NCI-H524 treated with DMSO at 0.1 percent for 48 hours (cell line): ENCODE data around the gene MS4A12.
"Not testable (repeated sequence)": the region's sequence is repeated elsewhere in the genome, so short reads cannot be mapped to it uniquely, and the experiment has no call there.

Experiments
- DNase-seq: peaks from one replicate; lab custom pipeline; 2025; lab: John Stamatoyannopoulos, UW

MS4A12 gene

DNA sequence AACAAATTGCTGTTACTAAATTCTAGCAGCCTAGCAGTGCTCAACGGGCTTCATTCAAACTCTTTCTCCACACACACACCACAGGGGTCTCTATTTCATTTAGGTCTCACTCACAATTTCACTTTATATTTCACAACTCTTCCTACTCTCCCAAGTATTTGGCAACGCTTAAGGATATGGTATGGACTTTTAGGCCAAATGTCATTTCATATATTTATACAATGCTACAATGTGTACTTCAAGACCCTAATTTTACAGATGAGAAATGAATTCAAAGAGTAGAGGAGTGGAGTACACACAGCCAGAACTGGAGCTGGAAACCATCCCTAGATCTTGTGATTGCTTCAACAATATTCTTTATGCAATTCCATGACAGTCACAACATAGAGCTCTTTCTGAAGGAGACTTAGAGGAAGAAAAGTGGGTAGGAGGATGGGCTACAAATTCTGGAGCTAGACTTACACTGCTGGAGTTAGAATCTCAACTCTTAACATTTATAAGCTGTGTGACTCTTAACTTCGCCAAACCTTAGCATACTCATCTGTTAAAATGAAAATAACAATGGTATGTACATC is 20.2 kb downstream of the MS4A12 start:
- DNase-seq = no peak

- no peak for DNase-seq
These were observed 21.2 kb downstream of the MS4A12 start for GRCh38 chr11:60513496-60514460.

DNA sequence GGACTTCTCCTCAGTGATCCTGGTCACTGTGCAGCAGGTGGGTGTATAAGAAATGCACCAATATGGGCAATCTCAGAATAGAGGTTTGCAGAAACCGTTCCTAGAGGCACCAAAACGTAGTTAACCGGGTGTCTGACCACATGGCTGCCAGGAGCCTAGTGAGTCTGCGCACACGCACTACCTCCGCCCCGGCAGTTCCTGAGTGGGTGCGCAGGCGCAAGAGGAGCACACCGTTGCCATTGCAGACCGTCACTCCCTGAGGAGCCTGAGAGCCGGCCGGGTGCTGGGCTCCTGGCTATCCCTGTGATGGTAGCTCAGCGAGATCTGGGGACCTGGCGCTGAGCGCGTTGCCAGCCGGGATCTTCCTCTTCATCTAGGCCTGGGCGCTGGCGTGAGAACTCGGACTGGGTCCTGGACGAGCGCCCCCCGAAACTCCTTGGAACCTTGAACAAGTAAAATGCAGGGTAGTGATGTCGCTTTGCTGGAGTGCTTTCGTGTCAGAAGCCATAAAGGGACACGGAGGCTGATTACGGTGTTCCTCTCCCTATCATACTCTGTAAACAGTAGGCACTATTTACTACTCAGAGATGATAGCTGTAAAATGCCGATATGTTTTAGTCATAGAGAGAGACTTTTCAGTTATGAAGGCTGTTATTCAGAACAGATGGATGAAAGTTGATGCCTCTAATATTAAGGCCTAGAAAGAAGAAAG is 22.7 kb downstream of the MS4A12 start, which contains the start of gene MS4A13:
TSS of gene MS4A13 (plus strand) at position 249 of the 712 bp plus-strand sequence. CDS start 2,692 bp downstream, outside the sequence.
- DNase-seq = no peak

DNA sequence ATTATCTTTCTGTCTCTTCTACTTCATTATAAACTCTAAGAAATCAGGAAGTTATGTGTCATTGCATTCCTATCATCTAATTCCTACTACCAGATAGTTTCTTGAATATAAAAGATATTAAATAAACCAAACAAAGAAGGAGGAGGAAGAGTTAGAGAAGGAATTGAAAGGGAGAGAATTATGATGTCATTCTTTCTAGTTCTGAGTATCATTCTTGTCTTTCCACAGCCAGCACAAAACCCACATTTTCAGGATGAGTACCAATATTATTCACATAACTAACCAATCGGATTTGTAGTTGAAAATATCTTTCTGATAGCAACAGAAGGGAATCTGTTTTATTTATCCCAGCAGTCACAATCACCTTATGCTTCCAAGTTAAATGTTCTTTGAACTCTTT is 35.9 kb downstream of the MS4A12 start:
- DNase-seq = no peak

GRCh38 chr11:60528934-60529333 is 36.4 kb downstream of the MS4A12 start:
- DNase-seq = no peak

DNA sequence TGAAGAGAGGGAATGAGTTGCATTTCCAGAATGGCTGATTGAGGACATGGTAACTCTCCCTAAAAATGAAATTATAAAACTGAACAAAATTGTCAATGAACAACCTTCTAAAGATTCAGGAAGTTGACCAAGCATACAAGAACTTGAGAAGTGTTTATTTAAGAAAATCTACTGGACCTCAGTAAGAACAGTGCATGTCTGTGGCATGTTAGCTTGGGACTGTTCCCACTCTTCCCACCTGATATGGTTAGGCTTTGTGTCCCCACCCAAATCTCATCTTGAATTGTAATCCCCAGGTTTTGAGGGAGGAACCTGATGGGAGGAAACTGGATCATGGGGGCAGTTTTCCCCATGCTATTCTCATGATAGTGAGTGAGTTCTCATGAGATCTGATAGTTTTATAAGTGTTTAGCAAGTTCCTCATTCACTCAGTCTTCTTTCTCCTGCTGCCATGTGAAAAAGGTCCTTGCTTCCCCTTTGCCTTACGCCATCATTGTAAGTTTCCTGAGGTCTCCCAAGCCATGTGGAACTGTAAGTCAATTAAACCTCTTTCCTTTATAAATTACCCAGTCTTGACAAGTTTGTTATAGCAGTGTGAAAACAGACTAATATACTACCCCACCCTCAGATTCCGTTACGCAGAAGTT is 38.0 kb downstream of the MS4A12 start:
- DNase-seq = no peak

GRCh38 chr11:60532383-60532782 is 39.8 kb downstream of the MS4A12 start:
- not testable (repeated sequence) for DNase-seq

GRCh38 chr11:60538627-60539026 is 46.0 kb downstream of the MS4A12 start:
- not testable (repeated sequence) for DNase-seq

GRCh38 chr11:60544077-60544476 is 51.5 kb downstream of the MS4A12 start:
- no peak for DNase-seq
